Type B pancreatic cell (in vitro differentiated cells): ENCODE data around the gene ORMDL3. TPM values are rescaled to one million over a fixed set of nuclear protein-coding genes. Genes with fewer than 3 reads are reported as not detected.
A peak's percentile ranks its signal among the peaks of the same experiment; 100 is the strongest.

Source experiments
- DNase-seq: peaks from one replicate; pipeline ENCODE4 v3.0.0; 2021; ENCODE audit warnings: mixed read lengths; ENCODE audit not compliant: unreplicated experiment; ENCODE audit errors: extremely low spot score
- H3K27ac Mint-ChIP-seq: 2 replicates; pipeline ENCODE4 v1.8.0; 2021; ENCODE audit warnings: mild to moderate bottlenecking, mixed read lengths
- H3K27me3 Mint-ChIP-seq: 2 replicates; pipeline ENCODE4 v1.8.0; 2021; ENCODE audit warnings: mixed read lengths
- H3K36me3 Mint-ChIP-seq: 2 replicates; pipeline ENCODE4 v1.8.0; 2021; ENCODE audit warnings: mixed read lengths
- H3K4me1 Mint-ChIP-seq: one replicate; pipeline ENCODE4 v1.8.0; 2021; ENCODE audit warnings: mixed read lengths; ENCODE audit not compliant: unreplicated experiment
- H3K4me3 Mint-ChIP-seq: 2 replicates; pipeline ENCODE4 v1.8.0; 2021; ENCODE audit warnings: mild to moderate bottlenecking, mixed read lengths
- H3K9me3 Mint-ChIP-seq: 2 replicates; pipeline ENCODE4 v1.8.0; 2021; ENCODE audit warnings: mixed read lengths
- total RNA-seq: library from RNA; stranded (reverse); gene quantifications from 2 replicates; pipeline ENCODE4 v1.2.1, GENCODE V29; 2021; ENCODE audit warnings: low replicate concordance
- TF ChIP-seq, protein P1 (sequence below): fragments of 200-600 bp; sonication (generic); conservative IDR thresholded peaks from 2 replicates; pipeline ENCODE4 v1.5.0; 2021; ENCODE audit warnings: antibody characterized with exemption, mild to moderate bottlenecking

The ORMDL3 gene
- total RNA-seq, 1 donor from 2014 or later: 59.8 TPM

DNA sequence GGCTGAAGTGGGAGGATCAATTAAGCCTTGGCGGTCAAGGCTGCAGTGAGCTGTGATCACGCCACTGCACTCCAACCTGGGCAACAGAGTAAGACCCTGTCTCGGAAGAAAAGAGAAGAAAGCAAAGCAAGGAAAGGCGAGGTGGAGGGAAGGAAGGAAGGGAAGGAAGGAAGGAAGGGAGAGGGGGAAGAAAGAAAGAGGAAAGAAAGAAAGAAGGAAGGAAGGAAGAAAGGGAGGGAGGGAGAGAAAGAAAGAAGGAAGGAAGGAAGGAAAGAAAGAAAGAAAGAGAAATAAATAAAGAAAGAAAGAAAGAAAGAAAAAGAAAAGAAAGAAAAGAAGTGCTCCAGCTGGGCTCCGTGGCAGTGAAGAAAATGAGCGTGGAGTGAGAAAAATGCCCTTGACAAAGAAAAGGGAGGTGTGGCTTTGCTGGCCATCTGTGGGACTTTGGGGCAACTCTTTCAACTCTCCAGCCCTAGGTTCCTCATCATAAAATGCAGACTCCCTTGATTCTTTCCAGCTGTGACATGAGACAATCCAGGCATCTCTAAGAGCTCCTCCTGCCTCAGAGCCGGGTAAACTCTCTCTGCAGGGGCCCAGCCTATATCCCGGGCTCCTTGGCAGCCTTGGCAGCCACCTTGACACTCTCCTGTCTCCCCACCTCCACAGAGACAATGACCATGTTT, 37.8 kb upstream of the ORMDL3 start:
- peaks cover 50% of the 10 kb centered on the region for H3K27me3 Mint-ChIP-seq
- H3K4me1 Mint-ChIP-seq: peaks cover 3% of the 10 kb centered on the region
- H3K27ac Mint-ChIP-seq: no peak overlapping the region
- TF ChIP-seq, protein P1, sequence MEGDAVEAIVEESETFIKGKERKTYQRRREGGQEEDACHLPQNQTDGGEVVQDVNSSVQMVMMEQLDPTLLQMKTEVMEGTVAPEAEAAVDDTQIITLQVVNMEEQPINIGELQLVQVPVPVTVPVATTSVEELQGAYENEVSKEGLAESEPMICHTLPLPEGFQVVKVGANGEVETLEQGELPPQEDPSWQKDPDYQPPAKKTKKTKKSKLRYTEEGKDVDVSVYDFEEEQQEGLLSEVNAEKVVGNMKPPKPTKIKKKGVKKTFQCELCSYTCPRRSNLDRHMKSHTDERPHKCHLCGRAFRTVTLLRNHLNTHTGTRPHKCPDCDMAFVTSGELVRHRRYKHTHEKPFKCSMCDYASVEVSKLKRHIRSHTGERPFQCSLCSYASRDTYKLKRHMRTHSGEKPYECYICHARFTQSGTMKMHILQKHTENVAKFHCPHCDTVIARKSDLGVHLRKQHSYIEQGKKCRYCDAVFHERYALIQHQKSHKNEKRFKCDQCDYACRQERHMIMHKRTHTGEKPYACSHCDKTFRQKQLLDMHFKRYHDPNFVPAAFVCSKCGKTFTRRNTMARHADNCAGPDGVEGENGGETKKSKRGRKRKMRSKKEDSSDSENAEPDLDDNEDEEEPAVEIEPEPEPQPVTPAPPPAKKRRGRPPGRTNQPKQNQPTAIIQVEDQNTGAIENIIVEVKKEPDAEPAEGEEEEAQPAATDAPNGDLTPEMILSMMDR: no peak
- H3K4me3 Mint-ChIP-seq: no peak overlapping the region
- H3K36me3 Mint-ChIP-seq: no peaks in the 10 kb centered on the region
- DNase-seq: no peak
- no peaks in the 10 kb centered on the region for H3K9me3 Mint-ChIP-seq

DNA sequence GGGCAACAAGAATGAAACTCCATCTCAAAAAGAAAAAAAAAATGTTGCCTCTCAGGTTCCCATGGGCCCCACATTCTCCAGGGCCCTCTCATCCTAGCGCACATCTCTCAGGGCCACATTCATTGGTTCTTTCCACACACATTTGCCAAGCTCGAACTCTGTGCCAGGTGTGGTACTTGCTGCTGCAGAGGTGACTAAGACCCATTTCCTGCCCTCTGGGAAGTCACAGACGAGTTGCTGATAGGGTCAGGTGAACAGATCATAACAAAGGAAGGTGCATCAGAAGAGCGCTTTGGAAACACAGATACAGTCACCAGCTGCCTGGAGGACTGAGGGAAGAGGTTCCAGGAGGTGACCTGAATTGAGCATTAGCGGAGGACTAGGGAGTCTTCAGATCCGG, 36.4 kb upstream of the ORMDL3 start:
- Mint-ChIP-seq H3K9me3 (no peaks in the 10 kb centered on the region), H3K27me3 (peaks cover 39% of the 10 kb centered on the region), H3K27ac (no peak overlapping the region), H3K4me3 (no peak overlapping the region), H3K36me3 (no peaks in the 10 kb centered on the region), H3K4me1 (peaks cover 8% of the 10 kb centered on the region)
- DNase-seq: no peak
- TF ChIP-seq, protein P1: no peak

DNA sequence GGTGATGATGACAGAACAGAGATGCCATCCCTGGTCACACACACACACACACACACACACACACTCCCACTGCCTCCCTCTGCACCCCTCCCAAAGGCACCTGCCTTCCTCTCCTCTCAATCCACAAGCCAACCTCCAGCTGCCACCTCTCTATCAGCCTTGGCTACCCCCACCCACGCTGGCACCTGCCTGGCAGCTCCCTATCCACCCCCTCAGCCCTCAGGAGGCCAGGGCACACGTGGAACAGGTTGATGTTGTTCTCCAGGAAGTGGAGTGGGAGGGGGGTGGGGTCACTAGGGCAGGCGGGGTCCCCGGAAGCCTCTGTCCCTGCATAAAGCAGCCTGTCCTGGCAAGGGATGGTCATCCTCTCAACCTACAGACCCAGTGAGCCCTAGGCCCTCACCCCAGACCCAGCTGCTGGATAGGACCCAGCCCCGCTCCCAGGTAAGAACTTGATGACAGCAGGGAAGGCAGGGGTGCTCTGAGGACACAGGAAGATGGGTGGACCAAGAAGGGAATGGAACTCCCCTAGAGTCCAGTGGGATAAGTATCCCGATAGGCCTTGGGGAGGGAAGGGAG, 35.3 kb upstream of the ORMDL3 start, which contains the start of gene GSDMA:
Gene GSDMA (plus strand): TSS at position 363 of the 579 bp plus-strand sequence. CDS start 2,684 bp downstream, outside the sequence.
- H3K27ac Mint-ChIP-seq: no peak within 1 kb of the TSS
- H3K4me1 Mint-ChIP-seq: peaks cover 9% of the 10 kb centered on the region
- no peaks in the 10 kb centered on the region for H3K9me3 Mint-ChIP-seq
- TF ChIP-seq, protein P1: no peak
- peaks cover 35% of the 10 kb centered on the region for H3K27me3 Mint-ChIP-seq
- H3K36me3 Mint-ChIP-seq: no peaks in the 10 kb centered on the region
- DNase-seq: no peak
- H3K4me3 Mint-ChIP-seq: no peak within 1 kb of the TSS

DNA sequence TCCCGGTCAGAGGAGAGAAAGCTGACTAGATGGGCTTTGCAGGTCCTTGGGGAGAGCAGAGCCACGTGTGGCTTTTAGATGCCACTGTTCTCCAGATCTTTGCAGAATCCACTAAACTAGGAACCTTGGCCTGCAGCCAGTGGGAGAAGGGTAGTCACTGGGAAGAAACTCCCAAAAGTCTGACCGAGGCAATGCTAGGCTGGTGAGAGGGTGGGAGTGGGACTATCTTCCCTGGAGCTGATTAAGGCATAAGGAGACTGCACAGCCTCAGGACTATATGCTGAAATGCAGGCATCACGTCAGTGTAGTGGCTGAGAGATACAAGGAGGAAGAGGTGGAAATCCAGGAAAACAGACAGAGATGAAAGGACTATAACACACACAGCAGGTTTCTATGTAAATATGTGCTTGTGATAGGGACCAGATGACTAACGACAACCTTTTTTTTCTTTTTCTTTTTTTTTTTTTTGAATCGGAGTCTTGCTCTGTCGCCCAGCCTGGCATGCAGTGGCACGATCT, 33.2 kb upstream of the ORMDL3 start:
- Mint-ChIP-seq H3K4me1 (peaks cover 9% of the 10 kb centered on the region), H3K27ac (no peak overlapping the region), H3K36me3 (no peaks in the 10 kb centered on the region), H3K9me3 (no peaks in the 10 kb centered on the region), H3K4me3 (no peak overlapping the region), H3K27me3 (peaks cover 20% of the 10 kb centered on the region)
- DNase-seq: no peak
- TF ChIP-seq, protein P1: no peak

GRCh38 chr17:39955726-39956225, 28.4 kb upstream of the ORMDL3 start:
- Mint-ChIP-seq H3K27me3 (peaks cover 6% of the 10 kb centered on the region), H3K4me1 (peaks cover 14% of the 10 kb centered on the region), H3K4me3 (peak overlapping the region; percentile 20), H3K9me3 (no peaks in the 10 kb centered on the region), H3K27ac (no peak overlapping the region), H3K36me3 (no peaks in the 10 kb centered on the region)
- DNase-seq: no peak
- TF ChIP-seq, protein P1: no peak
